Neural cell (in vitro differentiated cells): ENCODE results near the gene C17orf75.

Experiments used
- EP300 ChIP-seq: fragments of 450-650 bp; conservative IDR thresholded peaks from 2 replicates; pipeline ENCODE4 v1.6.1; 2014; ENCODE audit warnings: antibody characterized with exemption, mild to moderate bottlenecking, moderate library complexity; ENCODE audit not compliant: poor library complexity, severe bottlenecking
- EZH2 ChIP-seq: fragments of 200-600, 300-800 bp; shearing (Covaris generic), sonication (generic); IDR thresholded peaks from 2 replicates; pipeline ENCODE4 v1.6.1; 2014; ENCODE audit warnings: antibody characterized with exemption, low read length, borderline replicate concordance, mild to moderate bottlenecking; ENCODE audit not compliant: insufficient read depth, poor library complexity, severe bottlenecking
- RAD21 ChIP-seq: fragments of 450-650 bp; conservative IDR thresholded peaks from 2 replicates; pipeline ENCODE4 v1.6.1; 2014; ENCODE audit warnings: antibody characterized with exemption, mild to moderate bottlenecking, moderate library complexity
- TAF1 ChIP-seq: IDR thresholded peaks from 2 replicates; pipeline ENCODE4 v1.6.1; 2012; ENCODE audit warnings: low read depth
- TF ChIP-seq, protein P1 (sequence below): fragments of 450-650 bp; IDR thresholded peaks from 2 replicates; pipeline ENCODE4 v1.5.1; 2014; ENCODE audit warnings: antibody characterized with exemption, mild to moderate bottlenecking, moderate library complexity; ENCODE audit not compliant: poor library complexity, severe bottlenecking
- TF ChIP-seq, protein P2 (sequence below): IDR thresholded peaks from 2 replicates; pipeline ENCODE4 v1.6.1; 2012; ENCODE audit warnings: borderline replicate concordance

DNA sequence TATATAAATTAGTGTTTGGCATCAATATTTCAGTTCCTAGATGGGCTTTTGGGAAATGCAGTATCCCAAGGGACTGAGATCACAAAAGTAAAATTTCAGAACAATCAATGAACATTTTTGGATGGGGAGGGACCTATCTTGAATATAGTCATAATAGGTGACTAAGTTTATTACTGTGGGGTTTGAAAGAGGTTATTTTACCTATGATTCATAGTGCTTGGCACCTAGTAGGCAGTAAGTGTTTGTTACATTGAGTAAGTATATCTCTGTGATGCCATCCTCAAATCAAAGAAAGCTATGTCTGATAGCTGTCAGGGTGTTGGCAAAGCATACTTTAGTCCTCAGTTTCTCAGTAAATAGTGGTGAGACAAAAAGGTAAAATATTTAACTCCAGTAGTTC, 44.9 kb upstream of the C17orf75 start:
- TF ChIP-seq TAF1: no peak
- TF ChIP-seq, protein P1, sequence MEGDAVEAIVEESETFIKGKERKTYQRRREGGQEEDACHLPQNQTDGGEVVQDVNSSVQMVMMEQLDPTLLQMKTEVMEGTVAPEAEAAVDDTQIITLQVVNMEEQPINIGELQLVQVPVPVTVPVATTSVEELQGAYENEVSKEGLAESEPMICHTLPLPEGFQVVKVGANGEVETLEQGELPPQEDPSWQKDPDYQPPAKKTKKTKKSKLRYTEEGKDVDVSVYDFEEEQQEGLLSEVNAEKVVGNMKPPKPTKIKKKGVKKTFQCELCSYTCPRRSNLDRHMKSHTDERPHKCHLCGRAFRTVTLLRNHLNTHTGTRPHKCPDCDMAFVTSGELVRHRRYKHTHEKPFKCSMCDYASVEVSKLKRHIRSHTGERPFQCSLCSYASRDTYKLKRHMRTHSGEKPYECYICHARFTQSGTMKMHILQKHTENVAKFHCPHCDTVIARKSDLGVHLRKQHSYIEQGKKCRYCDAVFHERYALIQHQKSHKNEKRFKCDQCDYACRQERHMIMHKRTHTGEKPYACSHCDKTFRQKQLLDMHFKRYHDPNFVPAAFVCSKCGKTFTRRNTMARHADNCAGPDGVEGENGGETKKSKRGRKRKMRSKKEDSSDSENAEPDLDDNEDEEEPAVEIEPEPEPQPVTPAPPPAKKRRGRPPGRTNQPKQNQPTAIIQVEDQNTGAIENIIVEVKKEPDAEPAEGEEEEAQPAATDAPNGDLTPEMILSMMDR: no peak
- no peak for TF ChIP-seq EP300
- TF ChIP-seq, protein P2, sequence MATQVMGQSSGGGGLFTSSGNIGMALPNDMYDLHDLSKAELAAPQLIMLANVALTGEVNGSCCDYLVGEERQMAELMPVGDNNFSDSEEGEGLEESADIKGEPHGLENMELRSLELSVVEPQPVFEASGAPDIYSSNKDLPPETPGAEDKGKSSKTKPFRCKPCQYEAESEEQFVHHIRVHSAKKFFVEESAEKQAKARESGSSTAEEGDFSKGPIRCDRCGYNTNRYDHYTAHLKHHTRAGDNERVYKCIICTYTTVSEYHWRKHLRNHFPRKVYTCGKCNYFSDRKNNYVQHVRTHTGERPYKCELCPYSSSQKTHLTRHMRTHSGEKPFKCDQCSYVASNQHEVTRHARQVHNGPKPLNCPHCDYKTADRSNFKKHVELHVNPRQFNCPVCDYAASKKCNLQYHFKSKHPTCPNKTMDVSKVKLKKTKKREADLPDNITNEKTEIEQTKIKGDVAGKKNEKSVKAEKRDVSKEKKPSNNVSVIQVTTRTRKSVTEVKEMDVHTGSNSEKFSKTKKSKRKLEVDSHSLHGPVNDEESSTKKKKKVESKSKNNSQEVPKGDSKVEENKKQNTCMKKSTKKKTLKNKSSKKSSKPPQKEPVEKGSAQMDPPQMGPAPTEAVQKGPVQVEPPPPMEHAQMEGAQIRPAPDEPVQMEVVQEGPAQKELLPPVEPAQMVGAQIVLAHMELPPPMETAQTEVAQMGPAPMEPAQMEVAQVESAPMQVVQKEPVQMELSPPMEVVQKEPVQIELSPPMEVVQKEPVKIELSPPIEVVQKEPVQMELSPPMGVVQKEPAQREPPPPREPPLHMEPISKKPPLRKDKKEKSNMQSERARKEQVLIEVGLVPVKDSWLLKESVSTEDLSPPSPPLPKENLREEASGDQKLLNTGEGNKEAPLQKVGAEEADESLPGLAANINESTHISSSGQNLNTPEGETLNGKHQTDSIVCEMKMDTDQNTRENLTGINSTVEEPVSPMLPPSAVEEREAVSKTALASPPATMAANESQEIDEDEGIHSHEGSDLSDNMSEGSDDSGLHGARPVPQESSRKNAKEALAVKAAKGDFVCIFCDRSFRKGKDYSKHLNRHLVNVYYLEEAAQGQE: no peak
- no peak for TF ChIP-seq RAD21
- TF ChIP-seq EZH2: no peak
